ENCODE results near the gene CCT5. TPM values are rescaled to one million over a fixed set of nuclear protein-coding genes. Genes with fewer than 3 reads are reported as not detected.

The CCT5 gene
- total and polyA plus RNA-seq, 12 donors = 81.3 to 645 (median 151) TPM

GRCh38 chr5:10303201-10303600 lies 53.1 kb downstream of the CCT5 start:
- no peak overlapping the region for H3K4me3 ChIP-seq
- intact Hi-C loops (cut with DNase I) = no loop called here
- no peaks in the 10 kb centered on the region for H3K9me3 ChIP-seq (replicated peaks in 1 of 3)
- H3K4me1 ChIP-seq (replicated peaks in 1 of 2) = peaks cover 10 to 29% of the 10 kb centered on the region in 2 donors
- H3K27me3 ChIP-seq = no peaks in the 10 kb centered on the region
- 76 to 82% (median 80%) methylated on average over 2 of the region's 2 CpGs for WGBS, 4 donors
- no peak for DNase-seq
- TF ChIP-seq CTCF (IDR thresholded peaks at IDR 0.05) (no peak), POLR2A (IDR thresholded peaks at IDR 0.05) (no peak)
- H3K36me3 ChIP-seq (replicated peaks in 1 of 2) = no peaks in the 10 kb centered on the region
- peak overlapping the region in 3 of 5 donors; percentile 66 to 81 (median 77) for H3K27ac ChIP-seq

GRCh38 chr5:10303699-10304170 lies 53.7 kb downstream of the CCT5 start:
- peaks cover 10 to 29% of the 10 kb centered on the region in 2 donors for H3K4me1 ChIP-seq (replicated peaks in 1 of 2)
- intact Hi-C loops (cut with DNase I) = no loop called here
- H3K9me3 ChIP-seq (replicated peaks in 1 of 3) = no peaks in the 10 kb centered on the region
- H3K27me3 ChIP-seq = no peaks in the 10 kb centered on the region
- H3K4me3 ChIP-seq = no peak overlapping the region
- H3K27ac ChIP-seq = peak overlapping the region in 3 of 5 donors; percentile 57 to 81 (median 66)
- WGBS, 4 donors = 69 to 85% (median 73%) methylated on average over 5 of the region's 5 CpGs
- peak in 4 of 7 donors; percentile 30 to 36 (median 34) for DNase-seq
- no peak for TF ChIP-seq CTCF (IDR thresholded peaks at IDR 0.05)
- TF ChIP-seq POLR2A (IDR thresholded peaks at IDR 0.05) = no peak
- H3K36me3 ChIP-seq (replicated peaks in 1 of 2) = no peaks in the 10 kb centered on the region

GRCh38 chr5:10304932-10305331 lies 54.9 kb downstream of the CCT5 start:
- intact Hi-C loops (cut with DNase I) = no loop called here
- 74 to 100% (median 91%) methylated on average over 2 to 5 of the region's 5 CpGs for WGBS, 4 donors
- DNase-seq = no peak
- no peak for TF ChIP-seq POLR2A (IDR thresholded peaks at IDR 0.05)
- TF ChIP-seq CTCF (IDR thresholded peaks at IDR 0.05) = no peak
- no peaks in the 10 kb centered on the region for H3K36me3 ChIP-seq (replicated peaks in 1 of 2)
- H3K4me1 ChIP-seq (replicated peaks in 1 of 2) = peaks cover 10 to 32% of the 10 kb centered on the region in 2 donors
- H3K9me3 ChIP-seq (replicated peaks in 1 of 3) = no peaks in the 10 kb centered on the region
- H3K27ac ChIP-seq = no peak overlapping the region
- H3K27me3 ChIP-seq = no peaks in the 10 kb centered on the region
- H3K4me3 ChIP-seq = no peak overlapping the region

- intact Hi-C loops (cut with DNase I) = no loop called here
- WGBS, 4 donors = 57 to 85% (median 70%) methylated on average over 5 of the region's 5 CpGs
- Histone ChIP-seq H3K27me3 (no peaks in the 10 kb centered on the region), H3K9me3 (replicated peaks in 1 of 3) (no peaks in the 10 kb centered on the region), H3K4me1 (replicated peaks in 1 of 2) (peaks cover 16 to 44% of the 10 kb centered on the region in 2 donors), H3K4me3 (peak overlapping the region in 1 of 4 donors; percentile 52), H3K36me3 (replicated peaks in 1 of 2) (no peaks in the 10 kb centered on the region), H3K27ac (peak overlapping the region in 1 of 5 donors; percentile 88)
- no peak for DNase-seq
- TF ChIP-seq CTCF (IDR thresholded peaks at IDR 0.05) (no peak), POLR2A (IDR thresholded peaks at IDR 0.05) (no peak)
Measured at GRCh38 chr5:10306114-10306513, 56.0 kb downstream of the CCT5 start.

All from adrenal gland (tissue), 12 donors.